Endothelial cell of umbilical vein (primary cell): Measurements from ENCODE around the gene PNCK. TPM values are rescaled to one million over a fixed set of nuclear protein-coding genes. Genes with fewer than 3 reads are reported as not detected.
"Not testable (repeated sequence)": the region's sequence is repeated elsewhere in the genome, so short reads cannot be mapped to it uniquely, and the experiment has no call there.

Experiments used
- BruUV-seq: library from RNA; stranded (reverse); fragments of 400-500 nt; replicated peaks from 2 replicates; lab custom pipeline; 2021; lab: Mats Ljungman, UMichigan
- CTCF ChIA-PET: fragments of 300-600, 350-600 bp; sonication (Branson Sonifier 250); formaldehyde crosslinking; loops from one replicate; lab custom pipeline; 2021; ENCODE audit warnings: antibody characterized with exemption, inconsistent platforms; lab: Charles Lee
- POLR2A ChIA-PET: fragments of 300-600, 350-600 bp; sonication (Branson Sonifier 250); formaldehyde crosslinking; loops from one replicate; lab custom pipeline; 2021; ENCODE audit warnings: antibody characterized with exemption, inconsistent platforms; lab: Charles Lee
- DNase-seq: peaks from one replicate; pipeline ENCODE4 v3.0.0-alpha.2; 2011; ENCODE audit warnings: low read depth, low spot score
- FAIRE-seq: peaks from 2 replicates; lab custom pipeline; 2011; peaks lifted over from hg19 to GRCh38; lab: Jason Lieb, UNC
- H2AFZ ChIP-seq: 2 replicates; pipeline ENCODE4 v1.6.0; 2012; ENCODE audit warnings: low read depth, low read length, control low read depth, inconsistent platforms
- H3K27ac ChIP-seq: 2 replicates; pipeline ENCODE4 v1.5.1; 2011; ENCODE audit warnings: low read depth, mild to moderate bottlenecking, control low read depth, low read length, moderate library complexity; ENCODE audit not compliant: insufficient read depth
- H3K27me3 ChIP-seq, 2 experiments: 2 replicates each; pipeline versions ENCODE4 v1.6.0 to v1.6.1; 2011; ENCODE audit warnings: low read length in 2 of 2, mixed read lengths in 1 of 2; ENCODE audit not compliant: control insufficient read depth in 2 of 2, insufficient read depth in 2 of 2
- H3K36me3 ChIP-seq, 2 experiments: 2 replicates in 1 of 2; 3 replicates in 1 of 2; pipeline ENCODE4 v1.5.1; 2011; ENCODE audit warnings: low read length in 2 of 2, mild to moderate bottlenecking in 1 of 2, moderate library complexity in 1 of 2; ENCODE audit not compliant: control insufficient read depth in 2 of 2, insufficient read depth in 2 of 2; ENCODE audit errors: extremely low read depth in 1 of 2
- H3K4me1 ChIP-seq: 3 replicates; pipeline ENCODE4 v1.5.1; 2011; ENCODE audit warnings: mild to moderate bottlenecking, low read length; ENCODE audit not compliant: control insufficient read depth, insufficient read depth; ENCODE audit errors: extremely low read depth
- H3K4me2 ChIP-seq: 2 replicates; pipeline ENCODE4 v1.6.1; 2011; ENCODE audit warnings: low read length, control low read depth, mixed read lengths; ENCODE audit not compliant: insufficient read depth
- H3K4me3 ChIP-seq, 3 experiments: fragments of 200-600 bp in 1 of 3; sonication (generic), shearing (Covaris generic) in 1 of 3; replicated peaks in 1 of 3; 2 replicates each; pipeline ENCODE4 v1.5.1; 2011 to 2016; ENCODE audit warnings: control low read depth in 3 of 3, low read length in 3 of 3, mild to moderate bottlenecking in 2 of 3, inconsistent platforms in 1 of 3, low read depth in 1 of 3, moderate library complexity in 1 of 3; ENCODE audit not compliant: insufficient read depth in 1 of 3
- H3K79me2 ChIP-seq: 2 replicates; pipeline ENCODE4 v1.6.0; 2012; ENCODE audit warnings: low read length, inconsistent platforms; ENCODE audit not compliant: control insufficient read depth, insufficient read depth
- H3K9ac ChIP-seq: replicated peaks from 2 replicates; pipeline ENCODE3; 2011; ENCODE audit warnings: low read length, control low read depth; ENCODE audit not compliant: insufficient read depth; ENCODE audit errors: extremely low read depth
- H3K9me1 ChIP-seq: replicated peaks from 3 replicates; pipeline ENCODE4 v1.6.0; 2011; ENCODE audit warnings: mild to moderate bottlenecking, low read length; ENCODE audit not compliant: control insufficient read depth, insufficient read depth; ENCODE audit errors: extremely low read depth
- H3K9me3 ChIP-seq: replicated peaks from 2 replicates; pipeline ENCODE4 v1.5.1; 2012; ENCODE audit warnings: low read length, inconsistent platforms; ENCODE audit not compliant: control insufficient read depth, insufficient read depth
- H4K20me1 ChIP-seq: replicated peaks from 2 replicates; pipeline ENCODE3; 2011; ENCODE audit warnings: mild to moderate bottlenecking, low read length; ENCODE audit not compliant: control insufficient read depth, insufficient read depth; ENCODE audit errors: extremely low read depth
- EZH2 ChIP-seq: IDR thresholded peaks from 2 replicates; pipeline ENCODE4 v1.6.1; 2012; ENCODE audit warnings: borderline replicate concordance, low read depth, mild to moderate bottlenecking, moderate library complexity, low read length, inconsistent platforms; ENCODE audit not compliant: severe bottlenecking
- MAX ChIP-seq: IDR thresholded peaks from 2 replicates; pipeline ENCODE4 v1.6.1; 2011; ENCODE audit not compliant: insufficient read depth, insufficient read length
- MYC ChIP-seq: IDR thresholded peaks from one replicate; pipeline ENCODE4 v1.6.1; 2011; ENCODE audit warnings: mild to moderate bottlenecking, low read depth, low read length
- POLR2AphosphoS5 ChIP-seq: IDR thresholded peaks from 2 replicates; pipeline ENCODE4 v1.6.1; 2012; ENCODE audit warnings: low read depth, mild to moderate bottlenecking, control low read depth, low read length, moderate library complexity; ENCODE audit not compliant: insufficient read depth
- dilution Hi-C: fragments of 300-500 bp; cut with MboI; formaldehyde crosslinking; loops from one replicate; pipeline ENCODE4 v1.15.0; 2019; ENCODE audit warnings: low sequenced_read_pairs; ENCODE audit not compliant: extremely low pct_ligation_motif_present
- intact Hi-C: fragments of 100-400 bp; cut with micrococcal nuclease; formaldehyde crosslinking; loops from one replicate; pipeline ENCODE4 v1.10.0; 2022
- polyA plus RNA-seq, 4 experiments: library from polyadenylated mRNA; depleted of rRNA in 3 of 4; stranded (reverse) in 3 of 4; unstranded in 1 of 4; fragments of >200 nt; gene quantifications; 2 replicates each; pipeline versions ENCODE4 v1.2.1 to v1.2.3, GENCODE V29; 2011 to 2012; ENCODE audit warnings: missing spikeins in 1 of 4
- total RNA-seq: library from RNA; stranded (reverse); gene quantifications from 2 replicates; pipeline ENCODE4 v1.2.3, GENCODE V29; 2021

Gene PNCK
- total and polyA plus RNA-seq, 2 donors (not counting 3 experiments of a cell fraction or from before 2014, with no cell fraction given): 0.12 TPM; not detected in 1

DNA sequence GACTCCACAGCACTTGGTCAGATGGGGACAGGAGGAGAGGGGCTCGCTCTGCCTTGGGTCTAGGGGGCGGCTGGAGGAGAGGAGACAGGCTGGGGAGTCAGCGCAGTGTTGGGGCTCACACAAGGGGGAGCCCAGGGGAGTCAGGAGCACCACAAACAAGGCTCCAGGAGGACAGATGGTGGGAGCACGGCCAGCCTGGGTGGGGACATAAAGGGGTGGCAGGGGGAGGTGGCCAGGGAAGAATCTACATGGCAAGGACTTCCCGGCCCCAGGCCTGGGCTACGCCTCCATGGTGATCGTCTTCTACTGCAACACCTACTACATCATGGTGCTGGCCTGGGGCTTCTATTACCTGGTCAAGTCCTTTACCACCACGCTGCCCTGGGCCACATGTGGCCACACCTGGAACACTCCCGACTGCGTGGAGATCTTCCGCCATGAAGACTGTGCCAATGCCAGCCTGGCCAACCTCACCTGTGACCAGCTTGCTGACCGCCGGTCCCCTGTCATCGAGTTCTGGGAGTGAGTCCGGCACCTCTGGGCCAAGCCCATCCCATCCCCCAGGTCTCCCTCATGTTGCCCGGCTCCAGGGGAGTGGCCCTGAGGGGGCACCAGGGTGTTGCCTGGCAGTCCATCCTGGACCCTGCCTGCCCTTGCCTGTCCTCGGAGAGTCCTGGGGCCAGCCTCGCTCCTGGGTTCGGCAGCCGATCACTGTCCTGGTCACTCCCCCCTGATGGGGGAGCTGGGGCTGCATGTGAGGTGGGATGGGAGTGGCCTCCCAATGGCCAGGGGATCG is 17.6 kb upstream of the PNCK start:
- H3K9me1 ChIP-seq, H3K36me3 ChIP-seq, H3K27ac ChIP-seq, H4K20me1 ChIP-seq, BruUV-seq, intact Hi-C loops, FAIRE-seq, H3K27me3 ChIP-seq, DNase-seq, H3K9me3 ChIP-seq, H3K4me2 ChIP-seq, H3K9ac ChIP-seq, CTCF ChIA-PET, POLR2A ChIA-PET, H3K79me2 ChIP-seq, H2AFZ ChIP-seq, H3K4me3 ChIP-seq, H3K4me1 ChIP-seq, dilution Hi-C loops: not testable (repeated sequence)

DNA sequence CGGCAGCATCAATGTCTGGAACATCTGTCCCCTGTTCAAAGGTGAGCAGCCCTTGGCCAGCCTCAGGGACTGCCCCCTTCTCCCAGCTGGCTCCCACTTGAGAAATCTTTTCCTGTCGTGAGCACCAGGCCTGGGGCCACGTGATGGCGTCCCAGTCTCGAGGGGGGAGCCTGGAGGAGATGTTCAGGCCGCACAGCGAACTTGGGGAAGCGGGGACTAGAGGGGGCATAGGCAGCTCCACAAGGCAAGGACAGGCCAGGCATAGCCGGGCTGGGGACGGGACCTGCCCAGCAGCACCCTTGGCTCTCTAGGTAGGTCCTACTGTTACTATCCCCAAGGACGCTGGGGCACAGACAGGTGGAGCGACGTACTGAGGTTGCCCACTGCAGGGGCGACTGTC is 16.9 kb upstream of the PNCK start:
- POLR2A ChIA-PET: no interaction called here
- Histone ChIP-seq H2AFZ (no peak overlapping the region), H3K79me2 (no peaks in the 10 kb centered on the region), H3K36me3 (no peaks in the 10 kb centered on the region), H3K9me3 (no peaks in the 10 kb centered on the region), H3K27me3 (no peaks in the 10 kb centered on the region), H3K9me1 (no peaks in the 10 kb centered on the region), H3K27ac (no peak overlapping the region), H3K9ac (no peak overlapping the region), H3K4me3 (no peak overlapping the region), H3K4me1 (peaks cover 4% of the 10 kb centered on the region), H4K20me1 (no peaks in the 10 kb centered on the region), H3K4me2 (no peak overlapping the region)
- FAIRE-seq (no peak), DNase-seq (no peak)
- dilution Hi-C loops: no loop called here
- intact Hi-C loops: no loop called here
- BruUV-seq: no TSS peak
- no peak for TF ChIP-seq MYC
- TF ChIP-seq MAX: no peak
- no peak for TF ChIP-seq EZH2
- TF ChIP-seq POLR2AphosphoS5: no peak
- CTCF ChIA-PET: no interaction called here
